ENCODE results near the gene CHFR. TPM values are rescaled to one million over a fixed set of nuclear protein-coding genes. Genes with fewer than 3 reads are reported as not detected.
"Not testable (repeated sequence)": the region's sequence is repeated elsewhere in the genome, so short reads cannot be mapped to it uniquely, and the experiment has no call there.

The CHFR gene
- polyA plus RNA-seq, 1 donor from 2014 or later: 89.3 TPM

- H3F3A ChIP-seq (ENCODE audit: insufficient read depth, low read length, poor library complexity, severe bottlenecking): no peaks in the 10 kb centered on the region
- H3K9ac ChIP-seq (ENCODE audit: low read length): peak overlapping the region; percentile 78
- H3K9me2 ChIP-seq (ENCODE audit: insufficient read depth, low read length): no peaks in the 10 kb centered on the region
- H3K27me3 ChIP-seq (ENCODE audit: insufficient read depth, low read depth, low read length): no peaks in the 10 kb centered on the region
- TF ChIP-seq POLR2AphosphoS5 (IDR thresholded peaks at IDR 0.05): peak; percentile 2
- TF ChIP-seq TAF1 (IDR thresholded peaks at IDR 0.05; ENCODE audit: low read depth): no peak
- no peaks in the 10 kb centered on the region for H4K20me1 ChIP-seq (ENCODE audit: insufficient read depth)
- H3K4me3 ChIP-seq (ENCODE audit: low read length): peak overlapping the region; percentile 95
- H2AFZ ChIP-seq (ENCODE audit: low read depth, low read length): no peak overlapping the region
- peak overlapping the region; percentile 62 for H3K27ac ChIP-seq (ENCODE audit: low read length)
- peaks cover 10% of the 10 kb centered on the region for H3K79me2 ChIP-seq (replicated peaks; ENCODE audit: insufficient read depth, low read length)
- H3K4me2 ChIP-seq (ENCODE audit: low read length): peak overlapping the region; percentile 69
- H3K9me3 ChIP-seq (ENCODE audit: low read length): no peaks in the 10 kb centered on the region
- H3K36me3 ChIP-seq (ENCODE audit: insufficient read depth, low read length): peaks cover 10% of the 10 kb centered on the region
These were observed 602 bp downstream of the CHFR start for GRCh38 chr12:132886529-132887477.

- no peaks in the 10 kb centered on the region for H3K9me2 ChIP-seq (ENCODE audit: insufficient read depth, low read length)
- no peak overlapping the region for H3K9ac ChIP-seq (ENCODE audit: low read length)
- no peaks in the 10 kb centered on the region for H3K9me3 ChIP-seq (ENCODE audit: low read length)
- no peak overlapping the region for H3K4me2 ChIP-seq (ENCODE audit: low read length)
- TF ChIP-seq TAF1 (IDR thresholded peaks at IDR 0.05; ENCODE audit: low read depth) (no peak), POLR2AphosphoS5 (IDR thresholded peaks at IDR 0.05) (no peak), REST (IDR thresholded peaks at IDR 0.05; ENCODE audit: borderline replicate concordance) (no peak), CTCF (IDR thresholded peaks at IDR 0.05; ENCODE audit: poor library complexity, severe bottlenecking) (no peak), MXI1 (conservative IDR thresholded peaks at IDR 0.05; ENCODE audit: poor library complexity, severe bottlenecking) (no peak), EZH2 (IDR thresholded peaks at IDR 0.05; ENCODE audit: borderline replicate concordance, insufficient read depth, low read length, poor library complexity, severe bottlenecking) (no peak), SMC3 (conservative IDR thresholded peaks at IDR 0.05; ENCODE audit: poor library complexity) (no peak), EP300 (conservative IDR thresholded peaks at IDR 0.05; ENCODE audit: poor library complexity, severe bottlenecking) (no peak), RAD21 (conservative IDR thresholded peaks at IDR 0.05) (no peak)
- no peak overlapping the region for H2AFZ ChIP-seq (ENCODE audit: low read depth, low read length)
- no peak overlapping the region for H3K4me3 ChIP-seq (ENCODE audit: low read length)
- no peaks in the 10 kb centered on the region for H3F3A ChIP-seq (ENCODE audit: insufficient read depth, low read length, poor library complexity, severe bottlenecking)
- peaks cover 10% of the 10 kb centered on the region for H3K36me3 ChIP-seq (ENCODE audit: insufficient read depth, low read length)
- no peaks in the 10 kb centered on the region for H3K27me3 ChIP-seq (ENCODE audit: insufficient read depth, low read depth, low read length)
- H3K27ac ChIP-seq (ENCODE audit: low read length): no peak overlapping the region
- H4K20me1 ChIP-seq (ENCODE audit: insufficient read depth): no peaks in the 10 kb centered on the region
- H3K79me2 ChIP-seq (replicated peaks; ENCODE audit: insufficient read depth, low read length): peaks cover 10% of the 10 kb centered on the region
These were observed 5.6 kb downstream of the CHFR start for GRCh38 chr12:132881818-132882217.

- not testable (repeated sequence) for H3K27ac ChIP-seq (ENCODE audit: low read length); H3K9ac ChIP-seq (ENCODE audit: low read length); H3K9me3 ChIP-seq (ENCODE audit: low read length); H3K36me3 ChIP-seq (ENCODE audit: insufficient read depth, low read length); H3F3A ChIP-seq (ENCODE audit: insufficient read depth, low read length, poor library complexity, severe bottlenecking); H3K4me3 ChIP-seq (ENCODE audit: low read length); H3K4me2 ChIP-seq (ENCODE audit: low read length); H3K79me2 ChIP-seq (replicated peaks; ENCODE audit: insufficient read depth, low read length); H3K27me3 ChIP-seq (ENCODE audit: insufficient read depth, low read depth, low read length); H4K20me1 ChIP-seq (ENCODE audit: insufficient read depth); H3K9me2 ChIP-seq (ENCODE audit: insufficient read depth, low read length); H2AFZ ChIP-seq (ENCODE audit: low read depth, low read length)
These were observed 12.8 kb downstream of the CHFR start for GRCh38 chr12:132874620-132875019.

Measured in neural cell (in vitro differentiated cells).